Activated T-cell treated with anti-CD3 and anti-CD28 coated beads for 24 hours (primary cell): ENCODE data around the gene SSB.
"Not testable (repeated sequence)": the region's sequence is repeated elsewhere in the genome, so short reads cannot be mapped to it uniquely, and the experiment has no call there.

Experiments used
- DNase-seq: peaks from one replicate; pipeline ENCODE4 v3.0.0-alpha.2; 2020; ENCODE audit warnings: low read depth

The SSB gene

GRCh38 chr2:169838743-169839489 lies 40.2 kb downstream of the SSB start:
- no peak for DNase-seq

- DNase-seq, result no peak
Observed at GRCh38 chr2:169839954-169840746, 41.5 kb downstream of the SSB start.

- DNase-seq, result no peak
Observed at GRCh38 chr2:169840747-169841142, 42.1 kb downstream of the SSB start.

GRCh38 chr2:169841625-169842024 lies 43.0 kb downstream of the SSB start:
- DNase-seq, result not testable (repeated sequence)

GRCh38 chr2:169845016-169845415 lies 46.3 kb downstream of the SSB start:
- no peak for DNase-seq

GRCh38 chr2:169848959-169849693 lies 50.5 kb downstream of the SSB start:
- not testable (repeated sequence) for DNase-seq

GRCh38 chr2:169849710-169850109 lies 51.0 kb downstream of the SSB start:
- no peak for DNase-seq

- DNase-seq, result no peak
Observed at GRCh38 chr2:169853041-169853668, 54.5 kb downstream of the SSB start.

GRCh38 chr2:169855281-169856258 lies 56.9 kb downstream of the SSB start:
- not testable (repeated sequence) for DNase-seq

- no peak for DNase-seq
Observed at GRCh38 chr2:169859423-169859822, 60.8 kb downstream of the SSB start.

- DNase-seq, result no peak
Observed at GRCh38 chr2:169860149-169860548, 61.5 kb downstream of the SSB start.
